WTC11 (cell line): ENCODE data around the gene KLHL25. TPM values are rescaled to one million over a fixed set of nuclear protein-coding genes. Genes with fewer than 3 reads are reported as not detected.

Source experiments
- ATAC-seq: fragments of 200-7000 bp; cut with Tn5 transposase; 2 replicates; pipeline ENCODE4 v1.10.0; 2021; ENCODE audit warnings: mild to moderate bottlenecking, moderate library complexity
- CTCF ChIA-PET: fragments of 300-600 bp; sonication (Branson Sonifier 250); formaldehyde crosslinking; loops from one replicate; lab custom pipeline; 2021; ENCODE audit warnings: antibody characterized with exemption; lab: Charles Lee
- POLR2A ChIA-PET: fragments of 350-600 bp; sonication (Branson Sonifier 250); formaldehyde crosslinking; loops from one replicate; lab custom pipeline; 2021; ENCODE audit warnings: antibody characterized with exemption; lab: Charles Lee
- DNase-seq: peaks from one replicate; pipeline ENCODE4 v3.0.0; 2021; ENCODE audit warnings: low spot score
- H3K27ac Mint-ChIP-seq: 2 replicates; pipeline ENCODE4 v1.8.0; 2021; ENCODE audit warnings: mixed read lengths
- H3K27me3 Mint-ChIP-seq: 2 replicates; pipeline ENCODE4 v1.8.0; 2021; ENCODE audit warnings: low read depth, mild to moderate bottlenecking, moderate library complexity, mixed read lengths
- H3K36me3 Mint-ChIP-seq: 2 replicates; pipeline ENCODE4 v1.8.0; 2021; ENCODE audit warnings: mixed read lengths
- H3K4me1 Mint-ChIP-seq: 2 replicates; pipeline ENCODE4 v1.8.0; 2022; ENCODE audit warnings: mixed read lengths
- H3K4me3 Mint-ChIP-seq: 2 replicates; pipeline ENCODE4 v1.8.0; 2021; ENCODE audit warnings: mild to moderate bottlenecking, moderate library complexity, mixed read lengths
- H3K9me3 Mint-ChIP-seq: 2 replicates; pipeline ENCODE4 v1.8.0; 2021; ENCODE audit warnings: mixed read lengths
- AFF4 ChIP-seq: sonication (generic); formaldehyde crosslinking; IDR thresholded peaks from 2 replicates; pipeline ENCODE4 v1.8.1; 2023; ENCODE audit warnings: mild to moderate bottlenecking, missing genetic modification reagents, borderline replicate concordance
- AR ChIP-seq: fragments of 250-450 bp; sonication (Bioruptor Pico); IDR thresholded peaks from 2 replicates; pipeline ENCODE4 v1.9.0; 2021; ENCODE audit warnings: mild to moderate bottlenecking
- ATF1 ChIP-seq: sonication (generic); formaldehyde crosslinking; IDR thresholded peaks from 2 replicates; pipeline ENCODE4 v1.8.1; 2023; ENCODE audit warnings: mild to moderate bottlenecking, moderate library complexity, missing genetic modification reagents
- ESRRA ChIP-seq: sonication (generic); formaldehyde crosslinking; IDR thresholded peaks from 2 replicates; pipeline ENCODE4 v1.8.1; 2022; ENCODE audit warnings: mild to moderate bottlenecking, missing genetic modification reagents, borderline replicate concordance
- FOXP1 ChIP-seq: sonication (generic); formaldehyde crosslinking; IDR thresholded peaks from 2 replicates; pipeline ENCODE4 v1.8.0; 2022; ENCODE audit warnings: missing genetic modification reagents, mild to moderate bottlenecking, moderate library complexity, borderline replicate concordance
- HMGXB4 ChIP-seq: sonication (generic); formaldehyde crosslinking; IDR thresholded peaks from 2 replicates; pipeline ENCODE4 v1.8.1; 2023; ENCODE audit warnings: mild to moderate bottlenecking, moderate library complexity, missing genetic modification reagents
- IRF1 ChIP-seq: sonication (generic); formaldehyde crosslinking; IDR thresholded peaks from 2 replicates; pipeline ENCODE4 v1.8.0; 2023; ENCODE audit warnings: missing genetic modification reagents
- MAX ChIP-seq: sonication (generic); formaldehyde crosslinking; IDR thresholded peaks from 2 replicates; pipeline ENCODE4 v1.8.0; 2022; ENCODE audit warnings: mild to moderate bottlenecking, missing genetic modification reagents
- NFYB ChIP-seq: sonication (generic); formaldehyde crosslinking; conservative IDR thresholded peaks from 2 replicates; pipeline ENCODE4 v1.8.0; 2022; ENCODE audit warnings: low read depth, missing genetic modification reagents
- NR1H2 ChIP-seq: sonication (generic); formaldehyde crosslinking; IDR thresholded peaks from 2 replicates; pipeline ENCODE4 v1.9.0; 2021; ENCODE audit warnings: mild to moderate bottlenecking, moderate library complexity, missing genetic modification reagents
- NR2C2 ChIP-seq: sonication (generic); formaldehyde crosslinking; IDR thresholded peaks from 2 replicates; pipeline ENCODE4 v1.8.0; 2022; ENCODE audit warnings: mild to moderate bottlenecking, missing genetic modification reagents
- SMAD3 ChIP-seq: sonication (generic); formaldehyde crosslinking; IDR thresholded peaks from 2 replicates; pipeline ENCODE4 v1.8.0; 2022; ENCODE audit warnings: missing genetic modification reagents, mild to moderate bottlenecking, borderline replicate concordance
- SOX15 ChIP-seq: fragments of 250-450 bp; sonication (Bioruptor Pico); IDR thresholded peaks from 2 replicates; pipeline ENCODE4 v1.9.0; 2021; ENCODE audit warnings: mild to moderate bottlenecking
- TEAD1 ChIP-seq: sonication (generic); formaldehyde crosslinking; IDR thresholded peaks from 2 replicates; pipeline ENCODE4 v1.8.0; 2022; ENCODE audit warnings: mild to moderate bottlenecking, missing genetic modification reagents
- ZBTB21 ChIP-seq: sonication (generic); formaldehyde crosslinking; IDR thresholded peaks from 2 replicates; pipeline ENCODE4 v1.8.1; 2023; ENCODE audit warnings: mild to moderate bottlenecking, missing genetic modification reagents, borderline replicate concordance
- ZBTB43 ChIP-seq: sonication (generic); formaldehyde crosslinking; IDR thresholded peaks from 2 replicates; pipeline ENCODE4 v1.8.1; 2023; ENCODE audit warnings: mild to moderate bottlenecking, missing genetic modification reagents
- ZMAT4 ChIP-seq: fragments of 250-450 bp; sonication (Bioruptor Pico); IDR thresholded peaks from 2 replicates; pipeline ENCODE4 v1.9.0; 2021; ENCODE audit warnings: mild to moderate bottlenecking
- ZNF121 ChIP-seq: sonication (generic); formaldehyde crosslinking; IDR thresholded peaks from 2 replicates; pipeline ENCODE4 v1.8.0; 2023; ENCODE audit warnings: missing genetic modification reagents
- ZNF219 ChIP-seq: sonication (generic); formaldehyde crosslinking; IDR thresholded peaks from 2 replicates; pipeline ENCODE4 v1.8.0; 2023; ENCODE audit warnings: missing genetic modification reagents, mild to moderate bottlenecking, borderline replicate concordance
- ZNF232 ChIP-seq: sonication (generic); formaldehyde crosslinking; IDR thresholded peaks from 2 replicates; pipeline ENCODE4 v1.8.0; 2022; ENCODE audit warnings: mild to moderate bottlenecking, missing genetic modification reagents
- ZNF263 ChIP-seq: sonication (generic); formaldehyde crosslinking; IDR thresholded peaks from 2 replicates; pipeline ENCODE4 v1.8.1; 2022; ENCODE audit warnings: low read depth, mild to moderate bottlenecking, moderate library complexity, missing genetic modification reagents
- ZNF396 ChIP-seq: fragments of 250-450 bp; sonication (Bioruptor Pico); IDR thresholded peaks from 2 replicates; pipeline ENCODE4 v1.8.0; 2021; ENCODE audit warnings: mild to moderate bottlenecking, moderate library complexity, borderline replicate concordance
- ZNF423 ChIP-seq: fragments of 250-450 bp; sonication (Bioruptor Pico); IDR thresholded peaks from 2 replicates; pipeline ENCODE4 v2.1.2; 2022; ENCODE audit warnings: mild to moderate bottlenecking, moderate library complexity
- total RNA-seq: library from RNA; stranded (reverse); gene quantifications from 3 replicates; pipeline ENCODE4 v1.2.3, GENCODE V29; 2021

KLHL25 gene
- total RNA-seq, 1 experiment from 2014 or later = 14.1 TPM

- no peaks in the 10 kb centered on the region for H3K27me3 Mint-ChIP-seq
- ChIA-PET CTCF (no interaction called here), POLR2A (no interaction called here)
- H3K9me3 Mint-ChIP-seq = no peaks in the 10 kb centered on the region
- ATAC-seq = no peak
- H3K27ac Mint-ChIP-seq = no peak overlapping the region
- H3K4me1 Mint-ChIP-seq = peaks cover 29% of the 10 kb centered on the region
- TF ChIP-seq AR (CRISPR knock-in tag) (no peak), ZNF423 (no peak), ZNF263 (CRISPR knock-in tag) (no peak), NFYB (CRISPR knock-in tag) (no peak), NR2C2 (CRISPR knock-in tag) (no peak), ESRRA (CRISPR knock-in tag) (no peak), ZBTB43 (CRISPR knock-in tag) (no peak)
- no peak for DNase-seq
- peaks cover 23% of the 10 kb centered on the region for H3K36me3 Mint-ChIP-seq
- H3K4me3 Mint-ChIP-seq = no peak overlapping the region
Observed at GRCh38 chr15:85757073-85757938, 37.4 kb downstream of the KLHL25 start.

- POLR2A ChIA-PET = no interaction called here
- no peak for ATAC-seq
- CTCF ChIA-PET = no interaction called here
- TF ChIP-seq FOXP1 = no peak
- no peak for TF ChIP-seq IRF1
- no peak for TF ChIP-seq ZBTB21 (CRISPR knock-in tag)
- no peak for TF ChIP-seq SOX15 (CRISPR knock-in tag)
- TF ChIP-seq ZMAT4 (CRISPR knock-in tag) = no peak
- TF ChIP-seq ZNF232 = no peak
- TF ChIP-seq NR1H2 = no peak
- no peak for TF ChIP-seq ZNF121 (CRISPR knock-in tag)
- TF ChIP-seq HMGXB4 (CRISPR knock-in tag) = no peak
- TF ChIP-seq ATF1 (CRISPR knock-in tag) = no peak
- TF ChIP-seq AFF4 (CRISPR knock-in tag) = no peak
- TF ChIP-seq MAX (CRISPR knock-in tag) = no peak
- TF ChIP-seq SMAD3 = no peak
- no peak for TF ChIP-seq ZNF396
- no peak for TF ChIP-seq ZNF219 (CRISPR knock-in tag)
- no peak for TF ChIP-seq TEAD1
Observed at GRCh38 chr15:85756411-85757072, 38.2 kb downstream of the KLHL25 start.

More at GRCh38 chr15:85756411-85757072, 38.2 kb downstream of the KLHL25 start:
- Mint-ChIP-seq H3K9me3 (no peaks in the 10 kb centered on the region), H3K36me3 (peaks cover 23% of the 10 kb centered on the region), H3K4me1 (peaks cover 34% of the 10 kb centered on the region), H3K27me3 (no peaks in the 10 kb centered on the region), H3K4me3 (no peak overlapping the region), H3K27ac (no peak overlapping the region)
- no peak for DNase-seq
